ENCODE measurements around the gene NFYA. TPM values are rescaled to one million over a fixed set of nuclear protein-coding genes. Genes with fewer than 3 reads are reported as not detected.

The NFYA gene
- total and polyA plus RNA-seq, 2 of the 13 experiments (the other 11 are each of a cell fraction or from before 2014, with no cell fraction given): 16.0 to 22.9 TPM

DNA sequence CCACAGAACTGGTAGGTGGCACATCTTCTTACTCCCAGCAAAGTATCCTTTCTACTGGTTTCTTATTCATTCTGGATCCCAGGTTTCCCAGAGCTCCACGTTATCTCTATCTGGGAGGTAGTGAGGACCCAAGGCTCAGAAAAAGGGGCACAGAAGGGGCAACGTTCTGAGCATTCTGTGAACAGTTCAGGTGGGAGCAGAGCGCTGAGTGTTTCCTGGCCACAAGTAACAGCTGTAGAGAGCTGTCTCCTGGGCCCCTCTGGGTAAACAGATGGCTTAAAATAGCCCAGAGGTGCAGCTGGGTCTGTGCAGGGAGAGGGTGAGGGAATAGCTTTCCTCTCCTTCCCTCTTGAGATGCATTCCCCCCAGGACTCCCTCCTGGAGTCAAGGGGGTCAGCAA is 17.6 kb upstream of the NFYA start (continued):
- no peak for TF ChIP-seq RBFOX2 (IDR thresholded peaks at IDR 0.05; ENCODE audit: low read depth, low read length)
- TF ChIP-seq GTF3A (CRISPR knock-in tag; conservative IDR thresholded peaks at IDR 0.05): no peak
- no peak for TF ChIP-seq HOXD1 (CRISPR knock-in tag; IDR thresholded peaks at IDR 0.05)
- TF ChIP-seq, protein P1, sequence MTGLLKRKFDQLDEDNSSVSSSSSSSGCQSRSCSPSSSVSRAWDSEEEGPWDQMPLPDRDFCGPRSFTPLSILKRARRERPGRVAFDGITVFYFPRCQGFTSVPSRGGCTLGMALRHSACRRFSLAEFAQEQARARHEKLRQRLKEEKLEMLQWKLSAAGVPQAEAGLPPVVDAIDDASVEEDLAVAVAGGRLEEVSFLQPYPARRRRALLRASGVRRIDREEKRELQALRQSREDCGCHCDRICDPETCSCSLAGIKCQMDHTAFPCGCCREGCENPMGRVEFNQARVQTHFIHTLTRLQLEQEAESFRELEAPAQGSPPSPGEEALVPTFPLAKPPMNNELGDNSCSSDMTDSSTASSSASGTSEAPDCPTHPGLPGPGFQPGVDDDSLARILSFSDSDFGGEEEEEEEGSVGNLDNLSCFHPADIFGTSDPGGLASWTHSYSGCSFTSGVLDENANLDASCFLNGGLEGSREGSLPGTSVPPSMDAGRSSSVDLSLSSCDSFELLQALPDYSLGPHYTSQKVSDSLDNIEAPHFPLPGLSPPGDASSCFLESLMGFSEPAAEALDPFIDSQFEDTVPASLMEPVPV (CRISPR knock-in tag; IDR thresholded peaks at IDR 0.05): no peak
- TF ChIP-seq, protein P2, sequence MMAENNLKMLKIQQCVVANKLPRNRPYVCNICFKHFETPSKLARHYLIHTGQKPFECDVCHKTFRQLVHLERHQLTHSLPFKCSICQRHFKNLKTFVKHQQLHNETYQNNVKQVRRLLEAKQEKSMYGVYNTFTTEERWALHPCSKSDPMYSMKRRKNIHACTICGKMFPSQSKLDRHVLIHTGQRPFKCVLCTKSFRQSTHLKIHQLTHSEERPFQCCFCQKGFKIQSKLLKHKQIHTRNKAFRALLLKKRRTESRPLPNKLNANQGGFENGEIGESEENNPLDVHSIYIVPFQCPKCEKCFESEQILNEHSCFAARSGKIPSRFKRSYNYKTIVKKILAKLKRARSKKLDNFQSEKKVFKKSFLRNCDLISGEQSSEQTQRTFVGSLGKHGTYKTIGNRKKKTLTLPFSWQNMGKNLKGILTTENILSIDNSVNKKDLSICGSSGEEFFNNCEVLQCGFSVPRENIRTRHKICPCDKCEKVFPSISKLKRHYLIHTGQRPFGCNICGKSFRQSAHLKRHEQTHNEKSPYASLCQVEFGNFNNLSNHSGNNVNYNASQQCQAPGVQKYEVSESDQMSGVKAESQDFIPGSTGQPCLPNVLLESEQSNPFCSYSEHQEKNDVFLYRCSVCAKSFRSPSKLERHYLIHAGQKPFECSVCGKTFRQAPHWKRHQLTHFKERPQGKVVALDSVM (CRISPR knock-in tag; IDR thresholded peaks at IDR 0.05): no peak
- TF ChIP-seq ZNF781 (CRISPR knock-in tag; IDR thresholded peaks at IDR 0.05; ENCODE audit: borderline replicate concordance, not compliant biosample characterization): no peak
- no peak for TF ChIP-seq ZZZ3 (CRISPR knock-in tag; IDR thresholded peaks at IDR 0.05; ENCODE audit: borderline replicate concordance)
- peak; percentile 69 for TF ChIP-seq GATAD2A (CRISPR knock-in tag; IDR thresholded peaks at IDR 0.05)
- TF ChIP-seq, protein P3, sequence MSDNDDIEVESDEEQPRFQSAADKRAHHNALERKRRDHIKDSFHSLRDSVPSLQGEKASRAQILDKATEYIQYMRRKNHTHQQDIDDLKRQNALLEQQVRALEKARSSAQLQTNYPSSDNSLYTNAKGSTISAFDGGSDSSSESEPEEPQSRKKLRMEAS (IDR thresholded peaks at IDR 0.05): no peak
- no peak for TF ChIP-seq ZNF264 (CRISPR knock-in tag; IDR thresholded peaks at IDR 0.05)
- 0 out of 2 replicates have a peak, but pooled peaks have one; percentile 44 for TF ChIP-seq KDM4B (CRISPR knock-in tag; IDR thresholded peaks at IDR 0.05)
- TF ChIP-seq NFRKB (IDR thresholded peaks at IDR 0.05): no peak
- no peak for TF ChIP-seq SP140L (CRISPR knock-in tag; IDR thresholded peaks at IDR 0.05; ENCODE audit: borderline replicate concordance)
- TF ChIP-seq, protein P4, sequence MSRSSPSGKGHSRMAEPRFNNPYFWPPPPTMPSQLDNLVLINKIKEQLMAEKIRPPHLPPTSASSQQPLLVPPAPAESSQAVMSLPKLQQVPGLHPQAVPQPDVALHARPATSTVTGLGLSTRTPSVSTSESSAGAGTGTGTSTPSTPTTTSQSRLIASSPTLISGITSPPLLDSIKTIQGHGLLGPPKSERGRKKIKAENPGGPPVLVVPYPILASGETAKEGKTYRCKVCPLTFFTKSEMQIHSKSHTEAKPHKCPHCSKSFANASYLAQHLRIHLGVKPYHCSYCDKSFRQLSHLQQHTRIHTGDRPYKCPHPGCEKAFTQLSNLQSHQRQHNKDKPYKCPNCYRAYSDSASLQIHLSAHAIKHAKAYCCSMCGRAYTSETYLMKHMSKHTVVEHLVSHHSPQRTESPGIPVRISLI (CRISPR knock-in tag; IDR thresholded peaks at IDR 0.05; ENCODE audit: borderline replicate concordance): no peak
- TF ChIP-seq TCF7L2 (IDR thresholded peaks at IDR 0.05; ENCODE audit: low read depth, low read length): no peak
- TF ChIP-seq ZMYM3 (CRISPR knock-in tag; IDR thresholded peaks at IDR 0.05): no peak
- TF ChIP-seq ZBTB3 (CRISPR knock-in tag; IDR thresholded peaks at IDR 0.05; ENCODE audit: borderline replicate concordance, low read depth): no peak
- TF ChIP-seq, protein P5, sequence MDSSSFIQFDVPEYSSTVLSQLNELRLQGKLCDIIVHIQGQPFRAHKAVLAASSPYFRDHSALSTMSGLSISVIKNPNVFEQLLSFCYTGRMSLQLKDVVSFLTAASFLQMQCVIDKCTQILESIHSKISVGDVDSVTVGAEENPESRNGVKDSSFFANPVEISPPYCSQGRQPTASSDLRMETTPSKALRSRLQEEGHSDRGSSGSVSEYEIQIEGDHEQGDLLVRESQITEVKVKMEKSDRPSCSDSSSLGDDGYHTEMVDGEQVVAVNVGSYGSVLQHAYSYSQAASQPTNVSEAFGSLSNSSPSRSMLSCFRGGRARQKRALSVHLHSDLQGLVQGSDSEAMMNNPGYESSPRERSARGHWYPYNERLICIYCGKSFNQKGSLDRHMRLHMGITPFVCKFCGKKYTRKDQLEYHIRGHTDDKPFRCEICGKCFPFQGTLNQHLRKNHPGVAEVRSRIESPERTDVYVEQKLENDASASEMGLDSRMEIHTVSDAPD (CRISPR knock-in tag; IDR thresholded peaks at IDR 0.05): no peak
- TF ChIP-seq, protein P6, sequence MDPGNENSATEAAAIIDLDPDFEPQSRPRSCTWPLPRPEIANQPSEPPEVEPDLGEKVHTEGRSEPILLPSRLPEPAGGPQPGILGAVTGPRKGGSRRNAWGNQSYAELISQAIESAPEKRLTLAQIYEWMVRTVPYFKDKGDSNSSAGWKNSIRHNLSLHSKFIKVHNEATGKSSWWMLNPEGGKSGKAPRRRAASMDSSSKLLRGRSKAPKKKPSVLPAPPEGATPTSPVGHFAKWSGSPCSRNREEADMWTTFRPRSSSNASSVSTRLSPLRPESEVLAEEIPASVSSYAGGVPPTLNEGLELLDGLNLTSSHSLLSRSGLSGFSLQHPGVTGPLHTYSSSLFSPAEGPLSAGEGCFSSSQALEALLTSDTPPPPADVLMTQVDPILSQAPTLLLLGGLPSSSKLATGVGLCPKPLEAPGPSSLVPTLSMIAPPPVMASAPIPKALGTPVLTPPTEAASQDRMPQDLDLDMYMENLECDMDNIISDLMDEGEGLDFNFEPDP (CRISPR knock-in tag; conservative IDR thresholded peaks at IDR 0.05): no peak
- no peak for TF ChIP-seq HNF4G (IDR thresholded peaks at IDR 0.05; ENCODE audit: borderline replicate concordance, low read depth, low read length)
- no peak for TF ChIP-seq HNF4G (CRISPR knock-in tag; IDR thresholded peaks at IDR 0.05; ENCODE audit: borderline replicate concordance, low read depth)
- TF ChIP-seq FOXA1 (IDR thresholded peaks at IDR 0.05): no peak
- peak; percentile 71 for TF ChIP-seq FOXA1 (CRISPR knock-in tag; IDR thresholded peaks at IDR 0.05)
- no peak for TF ChIP-seq PHF5A (CRISPR knock-in tag; IDR thresholded peaks at IDR 0.05; ENCODE audit: low read depth, unreplicated experiment)
- TF ChIP-seq ZNF850 (CRISPR knock-in tag; conservative IDR thresholded peaks at IDR 0.05): no peak
